Measurements from ENCODE around the gene REEP3. TPM values are rescaled to one million over a fixed set of nuclear protein-coding genes. Genes with fewer than 3 reads are reported as not detected.
"Not testable (repeated sequence)": the region's sequence is repeated elsewhere in the genome, so short reads cannot be mapped to it uniquely, and the experiment has no call there.

REEP3 gene
- polyA plus RNA-seq, 4 donors: 27.4 to 38.7 (median 31.6) TPM

DNA sequence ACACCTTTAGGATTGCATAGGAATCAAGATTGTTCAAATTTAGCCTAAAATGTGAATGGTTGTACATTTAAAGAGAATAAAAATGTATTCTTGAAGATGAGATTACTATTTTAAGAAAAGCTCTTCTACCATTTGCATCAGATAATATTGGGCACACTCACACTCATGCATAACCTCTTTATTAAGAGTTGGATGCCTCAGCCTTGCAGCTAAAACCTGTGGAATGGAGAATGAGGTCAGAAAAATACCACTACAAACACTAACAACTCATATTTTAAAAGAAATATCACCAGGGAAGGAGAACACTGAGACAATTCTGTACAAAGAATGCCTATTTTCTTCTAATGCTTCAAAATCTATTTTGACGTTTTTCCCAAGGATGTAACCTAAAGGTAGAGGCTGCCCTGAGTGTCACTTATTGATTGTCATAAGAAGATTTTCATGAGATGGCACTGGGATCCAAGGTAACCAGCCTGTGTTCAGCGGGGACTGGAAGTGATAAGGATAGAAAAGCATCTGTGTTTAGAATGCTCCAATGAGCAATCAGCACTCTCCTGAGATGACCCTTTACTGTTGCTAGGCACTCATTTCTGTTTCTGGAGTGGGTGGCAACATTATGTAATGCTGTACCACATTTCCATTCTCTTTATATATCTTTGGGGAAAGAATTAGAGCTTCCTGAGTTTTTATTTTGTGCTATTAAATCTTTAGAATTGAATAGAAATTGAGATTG is 26.6 kb downstream of the REEP3 start:
- DNase-seq (ENCODE audit: low read depth in 4 of 4, low spot score in 3 of 4): no peak

DNA sequence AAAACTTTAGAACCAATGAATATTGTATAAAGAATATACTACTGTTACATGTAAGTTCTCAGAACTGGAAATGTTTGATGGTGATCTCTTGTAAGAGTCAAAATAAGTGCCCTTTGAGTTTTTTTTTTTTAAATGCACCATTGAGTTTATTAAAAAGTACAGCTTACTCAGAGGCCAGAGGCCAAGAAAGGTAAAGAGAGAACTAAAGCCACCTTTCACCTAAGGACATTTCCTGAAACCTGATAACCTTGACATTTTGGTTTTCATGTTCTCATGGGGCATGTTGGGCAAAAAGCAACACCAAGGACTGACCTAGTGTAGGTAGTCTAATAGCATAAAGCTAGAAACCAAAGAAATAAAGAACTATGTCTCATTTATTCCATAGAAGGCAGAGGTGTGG is 27.7 kb downstream of the REEP3 start:
- no peak for DNase-seq (ENCODE audit: low read depth in 4 of 4, low spot score in 3 of 4)

DNA sequence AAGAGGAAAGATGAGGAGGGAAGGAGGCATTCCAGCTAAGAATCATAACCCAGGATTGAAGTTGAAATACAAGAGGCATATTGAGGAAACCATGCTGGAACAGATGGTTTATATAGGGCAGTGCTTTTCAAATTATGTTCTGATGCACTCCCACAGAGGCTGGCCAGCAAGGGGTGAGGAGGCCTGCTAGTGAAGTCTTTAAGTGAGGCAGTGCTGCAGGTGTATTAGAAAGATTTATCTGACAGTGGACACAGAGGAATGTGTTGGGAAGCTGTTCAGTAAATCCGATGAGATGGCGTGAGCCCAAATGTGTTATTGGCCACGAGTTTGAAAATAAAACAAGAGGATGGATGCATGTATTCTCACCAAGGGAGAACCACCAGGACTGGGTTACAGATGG is 28.6 kb downstream of the REEP3 start:
- DNase-seq (ENCODE audit: low read depth in 4 of 4, low spot score in 3 of 4): no peak

DNA sequence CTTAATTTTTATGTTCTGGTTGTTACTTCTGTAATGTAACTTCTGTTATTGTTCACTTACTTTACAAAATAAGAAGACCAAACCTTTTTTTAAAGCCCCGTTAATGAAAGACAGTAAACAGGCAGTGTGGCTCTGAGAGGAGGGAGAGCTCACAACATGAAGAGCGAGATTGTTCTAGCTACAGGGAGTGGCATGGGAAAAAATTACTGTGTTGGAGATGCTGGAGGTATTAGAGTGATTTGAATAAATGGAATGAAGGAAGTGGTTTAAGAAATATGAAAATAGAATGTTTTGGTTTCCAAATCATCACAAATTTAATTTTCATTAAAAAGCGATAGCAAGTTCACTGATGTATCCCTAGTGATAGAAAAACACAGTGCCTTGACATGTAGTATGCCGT is 31.8 kb downstream of the REEP3 start:
- no peak for DNase-seq (ENCODE audit: low read depth in 4 of 4, low spot score in 3 of 4)

DNA sequence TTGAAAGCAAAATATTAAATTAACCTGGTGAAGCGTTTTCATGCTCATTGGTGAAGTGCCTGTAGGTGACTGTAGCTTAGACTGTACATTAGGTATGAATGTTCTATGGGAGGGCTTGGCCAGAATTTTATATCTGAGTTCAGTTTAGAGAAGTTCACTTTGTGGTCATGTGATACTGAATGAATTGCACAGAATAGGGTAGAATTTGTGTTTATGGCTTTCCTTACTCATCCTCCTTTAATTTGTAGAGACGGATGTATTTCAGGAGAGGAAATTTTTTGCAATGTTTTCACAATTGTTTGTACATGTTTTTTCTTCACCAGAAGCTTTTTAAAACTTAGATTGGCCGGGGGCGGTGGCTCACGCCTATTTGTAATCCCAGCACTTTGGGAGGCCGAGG is 32.3 kb downstream of the REEP3 start:
- no peak for DNase-seq (ENCODE audit: low read depth in 4 of 4, low spot score in 3 of 4)

DNA sequence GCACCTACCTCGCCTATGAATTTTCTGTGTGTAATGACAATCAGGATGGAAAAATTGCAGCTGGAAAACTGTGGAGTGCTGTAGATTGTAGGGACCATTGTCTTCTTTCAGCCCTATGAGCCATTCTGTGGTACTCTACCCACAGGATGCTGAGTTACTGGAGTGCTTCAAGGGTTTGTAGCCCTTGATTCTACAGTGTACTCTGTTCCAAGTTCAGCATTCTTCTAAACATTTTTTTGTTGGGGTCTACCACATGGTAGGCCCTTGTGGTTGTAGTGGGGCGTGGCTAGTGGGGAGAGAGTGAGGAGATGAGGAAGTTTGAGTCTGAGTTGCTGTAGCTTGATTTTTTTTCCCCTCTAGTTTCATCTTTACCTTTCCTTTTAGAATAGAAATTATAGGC is 33.5 kb downstream of the REEP3 start:
- no peak for DNase-seq (ENCODE audit: low read depth in 4 of 4, low spot score in 3 of 4)

DNA sequence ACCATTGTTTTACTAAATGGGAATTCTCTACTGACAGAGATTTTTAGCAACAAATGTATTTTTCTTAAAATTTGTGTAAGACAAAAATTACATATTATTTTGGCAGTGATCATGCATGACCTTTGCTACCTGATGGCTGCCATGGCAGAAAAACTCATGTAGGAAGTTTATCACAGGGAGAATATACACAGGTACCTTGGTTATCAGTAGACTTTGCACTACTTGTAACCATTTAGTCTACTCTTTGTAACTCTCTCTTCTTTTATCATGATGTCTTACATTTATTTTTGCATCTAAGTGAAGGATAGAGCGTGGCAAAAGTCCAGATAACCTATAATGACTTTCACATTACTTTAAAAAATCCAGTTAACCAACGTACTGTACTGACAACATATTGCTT is 34.1 kb downstream of the REEP3 start:
- no peak for DNase-seq (ENCODE audit: low read depth in 4 of 4, low spot score in 3 of 4)

DNA sequence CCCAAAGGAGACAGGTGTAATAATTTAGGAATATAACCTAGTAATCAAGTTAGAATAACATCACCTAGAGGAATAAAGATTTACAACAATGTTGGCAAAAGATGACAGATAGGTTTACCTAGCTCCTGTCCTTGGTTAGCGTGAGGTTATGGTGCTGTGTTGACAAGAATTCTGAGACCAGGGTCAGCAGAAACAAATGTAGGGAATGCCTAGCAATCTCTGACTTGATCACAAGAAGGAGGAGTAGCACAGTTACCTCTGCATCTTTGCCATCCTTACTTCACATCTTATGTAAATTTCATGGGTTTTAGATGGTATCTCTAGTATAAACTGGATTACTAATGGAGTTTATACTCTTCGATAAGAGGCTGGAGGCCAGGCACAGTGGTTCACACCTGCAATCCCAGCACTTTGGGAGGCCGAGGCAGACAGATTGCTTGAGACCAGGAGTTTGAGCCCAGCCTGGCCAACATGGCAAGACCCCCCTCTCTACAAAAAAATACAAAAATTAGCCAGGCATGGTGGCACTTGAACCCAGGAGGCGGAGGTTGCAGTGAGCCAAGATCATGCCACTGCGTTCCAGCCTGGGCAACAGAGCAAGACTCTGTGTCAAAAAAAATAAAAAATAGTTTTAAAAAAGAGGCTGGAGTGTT is 37.1 kb downstream of the REEP3 start:
- DNase-seq (ENCODE audit: low read depth in 4 of 4, low spot score in 3 of 4): no peak

DNA sequence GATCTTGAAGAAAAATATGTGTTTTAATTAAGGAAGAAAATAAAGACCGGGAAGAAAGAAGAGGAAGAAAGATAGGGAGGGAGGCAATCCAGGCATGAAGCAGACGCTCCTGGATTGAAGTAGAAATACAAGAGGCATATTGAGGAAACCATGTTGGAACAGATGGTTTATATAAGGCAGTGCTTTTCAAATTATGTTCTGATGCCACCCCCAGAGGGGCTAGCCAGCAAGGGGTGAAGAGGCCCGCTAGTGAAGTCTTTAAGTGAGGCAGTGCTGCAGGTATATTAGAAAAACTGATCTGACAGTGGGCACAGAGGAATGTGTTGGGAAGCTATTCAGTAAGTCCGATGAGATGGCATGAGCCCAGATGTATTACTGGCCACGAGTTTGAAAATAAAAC is 40.1 kb downstream of the REEP3 start:
- no peak for DNase-seq (ENCODE audit: low read depth in 4 of 4, low spot score in 3 of 4)

DNA sequence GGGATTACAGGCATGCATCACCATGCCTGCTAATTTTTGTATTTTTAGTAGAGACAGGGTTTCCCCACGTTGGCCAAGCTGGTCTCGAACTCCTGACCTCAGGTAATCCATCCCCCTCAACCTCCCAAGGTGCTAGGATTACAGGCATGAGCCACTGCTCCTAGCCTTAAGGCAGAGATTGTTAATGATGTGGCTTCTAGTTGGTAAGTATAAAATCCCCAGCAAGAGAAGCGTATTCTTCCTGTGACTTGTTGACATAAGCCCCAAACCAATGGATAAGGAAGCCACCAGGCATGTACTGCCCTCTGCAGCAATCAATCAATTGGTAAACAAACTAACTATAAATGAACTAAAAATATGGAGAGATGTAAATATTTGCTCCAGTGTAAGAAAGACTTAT is 41.2 kb downstream of the REEP3 start:
- DNase-seq (ENCODE audit: low read depth in 4 of 4, low spot score in 3 of 4): no peak

DNA sequence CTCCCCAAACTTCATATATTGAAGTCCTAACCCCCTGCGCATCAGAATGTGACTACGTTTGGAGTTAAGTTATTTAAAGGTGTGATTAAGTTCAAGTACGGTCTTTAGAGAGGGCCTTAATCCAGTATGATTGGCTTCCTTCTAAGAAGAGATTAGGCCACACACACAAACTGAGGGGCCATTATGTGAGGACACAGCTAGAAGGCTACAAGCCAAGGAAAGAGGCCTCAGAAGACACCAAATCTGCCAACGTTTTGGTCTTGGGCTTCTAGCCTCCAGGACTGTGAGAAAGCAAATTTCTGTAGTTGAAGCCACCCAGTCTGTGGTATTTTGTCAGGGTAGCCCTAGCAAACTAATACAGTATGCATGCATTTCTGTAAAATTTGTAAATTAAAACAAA is 41.7 kb downstream of the REEP3 start:
- DNase-seq (ENCODE audit: low read depth in 4 of 4, low spot score in 3 of 4): no peak

DNA sequence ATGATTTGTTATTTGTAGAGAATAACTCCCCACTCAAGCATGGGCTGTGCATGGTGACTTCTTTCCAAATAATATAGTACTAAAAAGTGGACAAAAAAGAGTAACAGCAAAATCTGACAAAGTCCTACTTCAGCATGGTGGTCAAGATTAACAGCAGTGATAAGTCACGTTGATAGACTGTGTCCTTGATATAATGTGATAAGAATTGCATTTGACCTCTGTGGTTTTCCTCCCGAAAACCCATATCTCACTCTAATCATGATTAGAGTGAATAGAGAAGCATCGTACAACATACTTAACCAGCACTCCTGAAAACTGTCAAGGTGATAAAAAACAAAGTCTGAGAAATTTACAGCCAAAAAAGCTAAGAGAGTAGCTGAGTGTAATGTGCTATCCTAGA is 42.4 kb downstream of the REEP3 start:
- DNase-seq (ENCODE audit: low read depth in 4 of 4, low spot score in 3 of 4): no peak

DNA sequence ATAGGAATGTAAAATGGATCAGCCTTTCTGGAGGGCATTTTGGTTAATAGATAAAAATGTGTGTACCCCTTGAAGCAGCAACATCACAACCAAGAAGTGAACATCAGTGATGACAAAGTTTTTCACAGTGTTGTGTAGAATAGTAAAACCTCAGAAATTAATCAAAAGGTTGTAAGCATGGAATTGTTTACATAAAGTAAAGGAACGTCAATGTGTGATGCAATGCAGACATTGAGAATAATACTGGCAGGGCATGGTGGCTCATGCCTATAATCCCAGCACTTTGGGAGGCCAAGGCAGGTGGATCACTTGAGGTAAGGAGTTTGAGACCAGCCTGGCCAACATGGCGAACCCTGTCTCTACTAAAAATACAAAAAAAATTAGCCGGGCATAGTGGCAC is 43.5 kb downstream of the REEP3 start:
- not testable (repeated sequence) for DNase-seq (ENCODE audit: low read depth in 4 of 4, low spot score in 3 of 4)

DNA sequence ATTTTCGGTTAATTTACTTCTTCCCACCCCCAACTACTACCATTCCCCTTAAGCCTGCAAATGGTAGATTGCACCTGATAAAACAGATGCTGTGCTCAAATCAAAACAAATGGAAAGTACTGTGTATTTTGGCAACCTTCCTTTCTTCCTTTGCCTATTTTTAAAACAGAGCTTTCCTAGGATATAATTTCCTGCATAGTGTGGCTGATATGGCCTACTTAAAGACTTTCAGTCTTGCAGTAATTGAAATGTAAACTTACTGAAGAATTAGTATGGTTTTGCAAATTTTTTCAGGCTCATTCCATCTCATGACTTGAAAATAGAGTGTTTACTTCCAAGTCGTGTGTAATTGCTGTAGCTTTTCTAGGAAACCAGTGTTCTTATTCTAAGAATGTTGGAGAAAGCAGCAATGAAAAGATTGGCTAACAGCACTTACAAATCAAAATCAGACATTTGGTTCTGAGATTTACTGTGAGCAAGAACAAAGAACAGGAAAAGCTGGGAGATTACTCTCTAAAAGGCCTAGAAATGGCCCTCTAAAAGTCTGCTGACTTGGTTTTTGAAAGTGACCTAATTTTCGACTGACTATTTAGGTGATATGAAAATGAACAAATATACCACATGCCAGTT is 52.0 kb downstream of the REEP3 start:
- peak; percentile 39 to 51 (median 44) for DNase-seq (ENCODE audit: low read depth in 4 of 4, low spot score in 3 of 4)

DNA sequence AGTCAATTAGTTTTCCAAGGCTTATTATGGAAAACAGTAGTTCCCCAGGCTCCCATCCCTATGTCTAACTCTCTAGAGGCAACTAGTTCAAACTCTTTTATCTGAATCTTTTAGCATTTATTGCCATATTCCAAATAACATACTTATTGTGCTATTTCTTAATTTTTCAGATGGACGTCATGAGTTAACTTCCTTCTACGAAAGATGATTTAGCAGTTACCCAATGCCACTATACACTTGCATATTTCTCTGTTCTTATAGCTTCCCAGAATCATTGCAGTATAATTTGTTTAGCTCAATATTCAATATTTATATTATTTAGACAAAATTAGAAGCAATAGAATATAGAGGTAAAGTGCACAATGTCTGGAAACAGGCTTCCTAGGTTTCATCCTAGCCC is 52.8 kb downstream of the REEP3 start:
- DNase-seq (ENCODE audit: low read depth in 4 of 4, low spot score in 3 of 4): no peak

DNA sequence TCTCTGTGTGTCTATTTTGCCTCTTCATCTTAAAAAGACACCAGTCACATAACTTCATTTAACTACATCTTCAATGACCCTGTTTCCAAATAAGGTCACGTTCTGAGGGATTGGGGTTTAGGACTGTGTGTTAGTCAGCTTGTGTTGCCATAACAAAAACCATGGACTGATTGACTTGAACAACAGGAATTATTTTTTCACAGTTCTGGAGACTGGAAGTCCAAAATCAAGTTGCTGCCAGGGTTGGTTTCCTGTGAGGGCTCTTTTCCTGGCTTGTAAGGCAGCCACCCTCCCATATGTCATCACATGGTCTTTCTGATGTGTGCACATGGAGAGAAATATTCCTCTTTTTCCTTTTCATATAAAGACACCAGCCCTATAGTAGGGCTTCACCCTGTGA is 55.3 kb downstream of the REEP3 start:
- DNase-seq (ENCODE audit: low read depth in 4 of 4, low spot score in 3 of 4): no peak

DNA sequence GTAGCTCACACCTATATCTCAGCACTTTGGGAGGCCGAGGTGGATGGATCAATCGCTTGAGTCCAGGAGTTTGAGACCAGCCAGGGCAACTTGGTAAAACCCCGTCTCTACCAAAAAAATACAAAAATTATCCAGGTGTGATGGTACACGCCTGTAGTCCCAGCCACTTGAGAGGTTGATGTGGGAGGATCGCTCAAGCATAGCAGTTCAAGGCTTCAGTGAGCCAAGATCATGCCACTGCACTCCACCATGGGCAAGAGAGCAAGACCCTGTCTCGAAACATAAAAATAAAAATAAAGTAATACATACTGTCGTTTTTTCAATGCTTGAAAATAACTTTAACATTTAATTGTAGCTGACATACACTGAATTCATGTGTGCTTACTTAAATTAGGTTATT is 57.3 kb downstream of the REEP3 start:
- no peak for DNase-seq (ENCODE audit: low read depth in 4 of 4, low spot score in 3 of 4)

DNA sequence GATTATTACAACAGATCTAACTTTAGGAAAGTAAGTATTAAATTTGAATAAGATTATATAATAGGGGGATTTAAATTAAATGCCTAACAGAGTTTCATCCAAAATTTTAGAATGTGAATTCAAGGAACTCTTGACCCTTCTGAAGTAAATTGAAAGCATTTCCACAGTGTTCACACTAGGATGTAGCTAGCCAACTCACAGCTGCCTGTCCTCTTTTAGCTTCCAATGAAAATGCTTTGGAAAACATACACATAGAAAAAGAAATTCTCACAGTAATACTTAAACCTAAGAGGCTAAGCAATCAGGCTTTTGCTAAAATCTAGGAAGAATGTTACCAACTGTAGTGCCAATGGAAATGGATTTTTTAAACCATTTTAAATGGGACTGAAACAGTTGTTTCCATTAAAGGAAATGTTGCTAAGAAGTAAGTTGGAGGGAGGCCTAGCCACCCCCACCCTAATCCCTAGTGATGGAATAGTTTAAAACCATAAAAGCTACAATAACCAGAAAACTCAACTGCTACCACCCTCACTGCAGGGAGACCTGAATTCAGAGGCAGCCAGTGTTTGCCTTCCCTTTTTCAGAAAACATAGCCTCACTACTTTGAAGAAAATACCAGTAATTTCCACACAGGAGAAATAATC is 58.3 kb downstream of the REEP3 start:
- DNase-seq (ENCODE audit: low read depth in 4 of 4, low spot score in 3 of 4): no peak

DNA sequence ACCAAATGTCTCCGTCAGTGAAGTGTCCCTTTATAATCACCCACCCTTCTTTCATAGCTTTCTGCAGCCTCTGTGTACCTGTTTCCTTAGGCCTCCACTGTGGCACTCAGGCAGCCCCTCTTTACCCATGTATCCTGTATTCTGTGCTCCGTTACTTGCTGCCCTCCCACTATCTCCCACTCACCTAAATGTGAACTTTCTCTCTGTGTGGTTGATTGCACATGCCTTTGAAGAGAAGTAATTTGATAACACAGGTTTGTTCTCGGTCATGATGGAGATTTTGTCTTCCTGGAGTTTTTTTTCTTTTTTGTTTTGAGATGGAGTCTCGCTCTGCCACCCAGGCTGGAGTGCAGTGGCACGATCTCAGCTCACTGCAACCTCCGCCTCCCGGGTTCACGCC is 61.5 kb downstream of the REEP3 start:
- DNase-seq (ENCODE audit: low read depth in 4 of 4, low spot score in 3 of 4): peak in 1 of 4 donors; percentile 44

DNA sequence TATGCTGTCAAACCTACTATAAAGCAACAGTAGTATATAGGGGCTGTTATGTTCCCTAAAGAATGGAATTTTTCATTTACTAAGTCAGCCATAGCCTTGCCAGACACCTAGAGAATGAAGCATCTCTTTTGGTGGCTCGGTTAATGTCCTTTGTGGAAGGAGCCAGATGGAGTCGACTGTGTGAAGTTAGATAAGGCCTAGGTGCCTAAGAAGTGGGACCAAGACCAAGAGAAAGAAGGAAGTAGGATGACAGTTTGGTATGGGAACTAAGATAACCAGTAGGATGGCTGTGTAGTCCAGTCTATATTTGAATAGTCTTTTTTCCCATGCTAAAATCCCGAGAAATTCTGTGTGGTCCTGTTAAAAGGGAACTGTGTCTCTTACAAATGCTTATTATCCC is 62.2 kb downstream of the REEP3 start:
- no peak for DNase-seq (ENCODE audit: low read depth in 4 of 4, low spot score in 3 of 4)

DNA sequence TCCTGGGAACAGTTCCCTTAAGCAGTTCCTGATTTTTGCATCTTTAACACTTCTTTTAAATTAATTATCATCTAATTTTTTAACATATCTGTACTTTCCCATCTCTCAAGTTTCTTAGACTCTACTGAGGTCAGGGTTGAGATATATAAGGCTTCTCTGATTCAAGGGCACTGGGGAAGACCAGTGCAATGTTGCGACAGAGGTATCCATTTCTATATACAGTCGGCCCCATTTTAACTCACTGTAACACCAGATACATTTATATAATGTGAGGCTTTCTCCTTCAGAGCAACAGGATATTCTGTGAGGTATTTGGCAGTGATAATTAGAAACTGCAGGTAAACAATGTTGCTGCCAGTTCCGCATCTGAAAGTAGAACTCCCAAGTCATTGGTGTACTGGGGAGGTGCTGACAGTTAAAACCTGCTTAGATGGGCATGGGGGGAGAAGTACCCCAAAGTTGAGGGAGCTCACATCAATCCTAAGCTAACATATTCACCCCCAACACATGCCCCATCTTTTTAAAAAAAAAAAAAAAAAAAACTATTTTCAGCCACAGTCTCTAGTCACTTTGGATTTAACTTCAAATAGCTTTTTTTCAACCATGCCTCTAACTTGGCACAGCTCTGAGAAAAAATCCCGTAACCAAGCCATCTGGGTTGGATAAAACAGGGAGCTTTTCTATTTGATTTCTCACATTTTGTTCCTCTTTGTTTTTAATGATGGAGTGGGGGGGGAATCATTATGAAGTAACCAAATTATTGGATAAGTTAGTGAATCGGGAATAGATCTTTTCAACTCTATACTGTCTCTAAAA is 62.9 kb downstream of the REEP3 start:
- no peak for DNase-seq (ENCODE audit: low read depth in 4 of 4, low spot score in 3 of 4)

All from left renal pelvis (tissue), 4 donors.